SK-N-SH (cell line): ENCODE measurements around the gene NPFFR1. TPM values are rescaled to one million over a fixed set of nuclear protein-coding genes. Genes with fewer than 3 reads are reported as not detected.
A peak's percentile ranks its signal among the peaks of the same experiment; 100 is the strongest.

Experiments
- CTCF ChIA-PET: fragments of 300-600, 350-600 bp; formaldehyde crosslinking; extraction: SDS; loops from one replicate; lab custom pipeline; 2021; lab: Yijun Ruan, JAX
- POLR2A ChIA-PET: fragments of 350-600 bp; sonication (Branson Sonifier 250); formaldehyde crosslinking; extraction: SDS; loops from one replicate; lab custom pipeline; 2020; ENCODE audit warnings: antibody characterized with exemption, inconsistent platforms; lab: Yijun Ruan, JAX
- DNase-seq: peaks from one replicate; pipeline ENCODE4 v3.0.0; 2012
- H2AFZ ChIP-seq: fragments of 200-600 bp; sonication (generic); 2 replicates; pipeline ENCODE4 v1.8.1; 2016; ENCODE audit warnings: antibody characterized with exemption, mild to moderate bottlenecking, low read depth
- H3F3A ChIP-seq: fragments of 200-600 bp; sonication (generic); replicated peaks from 2 replicates; pipeline ENCODE3; 2016; ENCODE audit warnings: antibody characterized with exemption, mild to moderate bottlenecking; ENCODE audit not compliant: insufficient read depth
- H3K27ac ChIP-seq, 2 experiments: fragments of 200-500 bp in 1 of 2; fragments of 200-600 bp in 1 of 2; sonication (Bioruptor generic) in 1 of 2; sonication (generic), shearing (Covaris generic) in 1 of 2; 2 replicates each; pipeline versions ENCODE4 v1.5.1 to v1.6.1; 2014 to 2016; ENCODE audit warnings: low read depth in 2 of 2, inconsistent platforms in 1 of 2, low read length in 1 of 2, mild to moderate bottlenecking in 1 of 2, mixed read lengths in 1 of 2
- H3K27me3 ChIP-seq: fragments of 200-600 bp; sonication (generic), shearing (Covaris generic); 2 replicates; pipeline ENCODE4 v1.6.1; 2016; ENCODE audit warnings: mixed run types; ENCODE audit not compliant: insufficient read depth
- H3K36me3 ChIP-seq, 2 experiments: fragments of 200-500 bp in 1 of 2; fragments of 200-600 bp in 1 of 2; sonication (Bioruptor generic) in 1 of 2; sonication (generic) in 1 of 2; replicated peaks in 1 of 2; 2 replicates each; pipeline versions ENCODE3 to v1.5.1; 2014 to 2016; ENCODE audit warnings: low read length in 1 of 2, mild to moderate bottlenecking in 1 of 2; ENCODE audit not compliant: insufficient read depth in 2 of 2, control insufficient read depth in 1 of 2
- H3K4me1 ChIP-seq, 2 experiments: fragments of 200-500 bp in 1 of 2; fragments of 200-600 bp in 1 of 2; sonication (Bioruptor generic) in 1 of 2; sonication (generic), shearing (Covaris generic) in 1 of 2; 2 replicates each; pipeline versions ENCODE4 v1.5.1 to v1.6.1; 2014 to 2016; ENCODE audit warnings: low read depth in 1 of 2, low read length in 1 of 2, mixed run types in 1 of 2; ENCODE audit not compliant: insufficient read depth in 2 of 2, control insufficient read depth in 1 of 2
- H3K4me2 ChIP-seq: fragments of 200-600 bp; sonication (generic), shearing (Covaris generic); 2 replicates; pipeline ENCODE4 v1.6.1; 2017; ENCODE audit warnings: mixed run types
- H3K4me3 ChIP-seq, 2 experiments: fragments of 200-500 bp in 1 of 2; fragments of 200-600 bp in 1 of 2; sonication (Bioruptor generic) in 1 of 2; sonication (generic), shearing (Covaris generic) in 1 of 2; 2 replicates each; pipeline versions ENCODE4 v1.5.1 to v1.8.1; 2014 to 2016; ENCODE audit warnings: low read depth in 2 of 2, inconsistent platforms in 1 of 2, low read length in 1 of 2, mild to moderate bottlenecking in 1 of 2, mixed read lengths in 1 of 2, moderate library complexity in 1 of 2
- H3K79me2 ChIP-seq: fragments of 200-600 bp; sonication (generic); 2 replicates; pipeline ENCODE4 v1.8.1; 2017; ENCODE audit warnings: mild to moderate bottlenecking; ENCODE audit not compliant: insufficient read depth
- H3K9ac ChIP-seq: fragments of 200-600 bp; sonication (generic); 2 replicates; pipeline ENCODE4 v1.6.1; 2017; ENCODE audit warnings: mixed run types
- H3K9me2 ChIP-seq: fragments of 200-600 bp; sonication (generic); 2 replicates; pipeline ENCODE4 v1.6.1; 2017; ENCODE audit warnings: mixed run types
- H3K9me3 ChIP-seq: fragments of 200-600 bp; sonication (generic); 2 replicates; pipeline ENCODE4 v1.6.1; 2017; ENCODE audit warnings: mixed run types, mild to moderate bottlenecking, moderate library complexity
- H4K20me1 ChIP-seq: fragments of 200-600 bp; sonication (generic); 2 replicates; pipeline ENCODE4 v1.6.1; 2017; ENCODE audit warnings: mild to moderate bottlenecking, mixed run types; ENCODE audit not compliant: insufficient read depth
- CHD2 ChIP-seq: fragments of 150-350 bp; IDR thresholded peaks from 2 replicates; pipeline ENCODE4 v1.6.1; 2018; ENCODE audit warnings: low read length; ENCODE audit not compliant: partially characterized antibody
- CTCF ChIP-seq: fragments of 200-600 bp; sonication (generic); IDR thresholded peaks from 2 replicates; pipeline ENCODE4 v1.6.1; 2017; ENCODE audit warnings: antibody characterized with exemption, mild to moderate bottlenecking, moderate library complexity
- ELF1 ChIP-seq: IDR thresholded peaks from 2 replicates; pipeline ENCODE4 v1.4.0; 2012
- EZH2phosphoT487 ChIP-seq: fragments of 200-600 bp; sonication (generic); IDR thresholded peaks from 2 replicates; pipeline ENCODE4 v1.6.1; 2017; ENCODE audit warnings: low read depth, mixed run types, mild to moderate bottlenecking, antibody characterized with exemption, moderate library complexity, borderline replicate concordance
- MEF2A ChIP-seq: IDR thresholded peaks from 2 replicates; pipeline ENCODE4 v1.4.0; 2012; ENCODE audit warnings: low read depth, borderline replicate concordance
- NFIC ChIP-seq: IDR thresholded peaks from 2 replicates; pipeline ENCODE4 v1.4.0; 2012; ENCODE audit warnings: borderline replicate concordance
- PBX3 ChIP-seq: IDR thresholded peaks from 2 replicates; pipeline ENCODE4; 2012
- RCOR1 ChIP-seq: fragments of 150-350 bp; IDR thresholded peaks from 2 replicates; pipeline ENCODE4 v1.6.1; 2017; ENCODE audit warnings: antibody characterized with exemption, low read length
- USF1 ChIP-seq: IDR thresholded peaks from 2 replicates; pipeline ENCODE4 v1.4.0; 2012; ENCODE audit warnings: low read depth, borderline replicate concordance
- WGBS: methylation state at CpG from one replicate; pipeline ENCODE4 v1.1.6; 2017; ENCODE audit warnings: low lambda C conversion rate; 5-methylcytosine and 5-hydroxymethylcytosine counted together
- polyA plus RNA-seq, 3 experiments: library from polyadenylated mRNA; depleted of rRNA; stranded (reverse); fragments of >200 nt; gene quantifications; 2 replicates each; pipeline ENCODE4 v1.2.3, GENCODE V29; 2012

The NPFFR1 gene
- polyA plus RNA-seq, 1 of the 3 experiments (the other 2 are of a cell fraction) = not detected

DNA sequence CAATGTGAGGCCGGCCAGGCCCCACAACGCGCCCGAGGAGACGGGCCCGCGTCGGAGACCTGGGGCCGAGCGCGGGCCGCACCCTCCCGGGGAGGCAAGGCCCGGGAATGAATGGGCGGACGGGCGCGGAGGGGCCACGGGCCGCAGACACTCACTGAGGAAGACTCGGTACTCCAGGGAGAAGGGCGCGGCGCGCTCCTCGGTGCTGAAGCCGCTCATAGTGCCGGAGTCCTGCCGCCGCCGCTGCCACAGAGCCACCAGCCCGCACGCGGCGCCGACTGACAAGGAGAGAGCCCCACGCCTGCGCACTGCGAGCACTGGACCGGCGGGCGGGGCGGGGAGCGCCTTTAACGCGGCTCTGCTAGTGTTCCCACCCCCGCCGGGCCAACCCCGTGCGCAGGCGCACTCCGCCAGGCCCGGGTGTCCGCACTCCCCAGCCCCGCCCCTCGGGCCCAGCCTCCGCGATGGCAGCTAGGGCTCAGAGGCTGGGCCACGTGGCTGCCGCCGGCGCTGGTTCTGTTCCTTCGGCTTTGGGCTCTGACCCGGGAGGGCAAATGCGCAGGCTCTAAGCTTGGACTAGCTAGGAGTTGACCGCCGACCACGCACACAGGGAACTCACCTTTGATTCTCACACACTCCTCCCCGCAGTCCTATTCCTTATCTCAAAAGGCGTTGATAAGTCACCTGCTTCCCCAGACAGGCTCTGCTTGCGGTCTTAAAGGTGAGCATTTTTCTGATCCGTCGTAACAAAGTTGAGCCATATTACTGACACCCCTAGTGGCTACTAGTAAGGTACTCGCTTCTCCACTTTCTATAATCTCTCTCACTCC is 50.5 kb downstream of the NPFFR1 start, which contains the start of gene PPA1 (continued):
- TF ChIP-seq CTCF = peak; percentile 29
- TF ChIP-seq RCOR1 = 0 out of 2 replicates have a peak, but pooled peaks have one; percentile 11
- TF ChIP-seq NFIC = no peak
- TF ChIP-seq USF1 = peak; percentile 78
- no peak for TF ChIP-seq MEF2A
- no peak for TF ChIP-seq ELF1
- no peak for TF ChIP-seq PBX3
- TF ChIP-seq EZH2phosphoT487 = no peak

DNA sequence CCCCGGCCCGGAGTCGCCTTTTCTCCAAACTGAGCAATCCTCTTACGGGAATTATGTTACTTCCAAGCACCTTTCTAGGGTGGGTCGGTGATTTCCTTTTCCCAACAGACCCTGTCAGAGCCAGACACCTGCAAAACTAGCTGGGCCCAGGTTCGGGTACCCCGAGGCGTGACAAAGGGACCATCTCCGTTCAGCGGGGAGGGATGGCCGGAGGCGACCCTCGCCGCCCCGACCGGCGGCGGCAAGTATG is 51.0 kb downstream of the NPFFR1 start:
- Histone ChIP-seq H3K27ac (peak overlapping the region; percentile 50 to 55; a peak in 2 of 4 replicates), H3K4me3 (peak overlapping the region; percentile 93 to 94), H4K20me1 (peaks cover 10% of the 10 kb centered on the region; the same call in 1 of the 2 replicates), H3K9ac (peak overlapping the region; percentile 86), H3F3A (peaks cover 13% of the 10 kb centered on the region), H3K9me3 (no peaks in the 10 kb centered on the region), H3K4me1 (peaks cover 2 to 6% of the 10 kb centered on the region in 2 experiments; a peak in 3 of 4 replicates), H3K36me3 (peaks cover 5 to 19% of the 10 kb centered on the region in 2 experiments), H3K4me2 (peak overlapping the region; percentile 99), H3K27me3 (no peaks in the 10 kb centered on the region), H2AFZ (peak overlapping the region; percentile 92), H3K9me2 (no peaks in the 10 kb centered on the region), H3K79me2 (peaks cover 43% of the 10 kb centered on the region)
- POLR2A ChIA-PET = interaction anchor here (0.7 to 1.1 kb wide), 4 partner anchors 11 to 132 kb away, joined by 3 to 7 read pairs (median 6); partner anchors contain the start of gene SAR1A
- TF ChIP-seq CHD2 = no peak
- CTCF ChIA-PET = interaction anchor here (0.8 to 4.5 kb wide), 8 partner anchors 10 to 173 kb away, joined by 3 to 48 read pairs (median 4); no protein-coding TSS in a partner anchor
- WGBS = 0% methylated on average over 7 of the region's 18 CpGs
- no peak for DNase-seq
